ENCODE data around the gene DLG1. TPM values are rescaled to one million over a fixed set of nuclear protein-coding genes. Genes with fewer than 3 reads are reported as not detected.

DLG1 gene
- polyA plus RNA-seq, 3 donors = 76.8 to 88.8 (median 86.3) TPM

- no peak for DNase-seq
These were observed 23.7 kb upstream of the DLG1 start for GRCh38 chr3:197322149-197322548.

GRCh38 chr3:197320582-197320981, 22.2 kb upstream of the DLG1 start:
- DNase-seq = no peak

GRCh38 chr3:197317250-197317963, 19.0 kb upstream of the DLG1 start:
- DNase-seq = no peak

DNA sequence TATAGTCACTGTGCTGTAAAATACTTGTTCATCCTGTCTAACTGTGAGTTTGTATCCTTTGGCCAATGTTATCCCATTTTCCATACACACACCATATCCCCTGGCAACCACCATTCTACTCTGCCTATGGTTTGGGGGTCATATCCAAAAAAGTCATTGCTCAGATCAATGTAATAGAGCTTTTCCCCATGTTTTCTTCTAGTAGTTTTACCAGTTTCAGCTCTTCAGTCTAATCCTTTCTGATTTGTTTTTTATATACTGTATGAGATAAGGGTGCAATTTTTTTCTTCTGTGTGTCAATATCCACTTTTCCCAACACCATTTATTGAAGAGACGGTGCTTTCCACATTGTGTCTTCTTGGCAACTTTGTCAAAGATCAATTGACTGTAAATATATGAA, 14.0 kb upstream of the DLG1 start:
- no peak for DNase-seq

- DNase-seq = no peak
These were observed 13.2 kb upstream of the DLG1 start for GRCh38 chr3:197311591-197311990.

DNA sequence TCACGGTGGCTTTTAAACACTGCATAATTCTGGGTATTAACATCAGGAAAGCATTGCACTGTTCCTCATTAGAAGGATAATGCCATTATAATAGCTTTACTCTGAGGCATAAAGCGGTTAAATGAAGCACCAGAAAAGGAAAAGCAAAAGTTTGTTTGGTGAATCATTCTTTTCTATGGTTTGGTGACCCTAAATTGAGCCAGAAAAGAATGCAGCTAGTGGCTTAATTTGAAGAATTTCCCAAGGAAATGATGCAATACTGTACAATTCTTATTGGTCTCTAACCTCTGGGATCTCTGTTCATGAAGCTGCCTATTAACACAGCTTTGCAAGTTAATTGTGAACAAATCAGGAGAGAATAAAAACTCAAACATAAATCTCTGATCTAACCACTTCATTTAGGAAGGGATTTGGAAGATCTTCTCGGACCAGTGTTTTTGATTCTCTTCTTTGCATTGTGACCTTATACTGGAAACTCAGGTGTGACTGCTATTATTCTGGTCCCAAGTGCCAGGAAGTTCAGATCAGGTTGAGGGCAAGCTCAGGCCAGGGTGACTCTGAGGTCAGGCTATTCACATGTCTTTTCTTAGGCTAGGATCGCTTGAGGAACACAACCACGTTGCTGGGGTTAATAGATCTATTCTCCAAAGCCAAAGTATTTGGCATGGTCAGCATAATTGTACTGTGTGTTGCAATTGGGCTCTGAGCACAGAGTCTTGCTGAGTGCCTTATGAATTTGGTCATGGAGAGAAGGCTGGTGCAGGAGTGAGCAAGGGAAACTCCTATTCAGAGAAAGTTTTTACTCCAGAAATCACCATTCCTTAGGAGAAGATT, 11.3 kb upstream of the DLG1 start:
- no peak for DNase-seq

- DNase-seq = no peak
These were observed 10.2 kb upstream of the DLG1 start for GRCh38 chr3:197308591-197308990.

DNA sequence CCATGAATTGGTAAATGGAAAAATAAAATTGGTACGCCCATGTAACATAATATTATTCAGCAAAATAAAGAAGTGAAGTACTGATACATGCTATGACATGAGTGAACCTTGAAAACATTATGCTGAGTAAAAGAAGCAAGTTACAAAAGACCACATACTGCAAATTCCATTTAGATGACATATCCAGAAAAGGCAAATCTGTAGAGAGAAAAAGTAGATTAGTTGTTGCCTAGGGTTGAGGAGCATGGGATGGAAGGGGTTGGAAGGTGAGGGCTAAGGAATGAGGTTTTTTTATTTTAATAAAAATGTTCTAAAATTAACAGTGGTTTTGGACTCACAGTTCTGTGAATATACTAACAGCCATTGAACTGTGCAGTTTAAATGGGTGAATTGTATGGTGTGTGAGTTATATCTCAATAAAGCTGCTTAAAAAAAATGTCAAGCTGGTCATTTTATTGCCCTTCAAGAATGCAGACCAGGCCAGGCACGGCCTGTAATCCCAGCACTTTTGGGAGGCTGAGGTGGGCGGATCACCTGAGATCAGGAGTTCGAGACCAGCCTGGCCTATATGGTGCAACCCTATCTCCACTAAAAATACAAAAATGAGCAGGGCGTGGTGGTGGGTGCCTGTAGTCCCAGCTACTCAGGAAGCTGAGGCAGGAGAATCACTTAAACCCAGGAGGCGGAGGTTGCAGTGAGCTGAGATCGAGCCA, 8.1 kb upstream of the DLG1 start:
- DNase-seq = no peak

GRCh38 chr3:197305854-197306253, 7.4 kb upstream of the DLG1 start:
- no peak for DNase-seq

DNA sequence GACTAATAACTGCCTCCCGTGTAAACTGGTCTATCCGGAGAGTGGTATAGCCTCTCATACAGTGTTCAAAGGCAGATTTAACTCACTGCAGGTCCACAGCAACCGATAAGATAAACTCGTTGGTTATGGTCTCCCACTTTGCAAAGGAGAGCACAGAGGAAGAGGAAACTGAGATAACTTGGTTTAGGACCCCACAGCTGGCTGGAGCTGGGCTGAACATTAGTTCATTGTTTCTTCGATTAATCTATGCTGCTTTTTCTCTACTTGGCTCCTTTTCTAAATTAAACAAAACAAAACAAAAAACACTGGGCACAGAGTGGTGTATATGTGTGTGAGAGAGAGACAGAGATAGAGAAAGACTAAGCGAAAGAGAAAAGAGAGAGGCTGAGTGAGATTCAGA, 5.0 kb upstream of the DLG1 start:
- no peak for DNase-seq

GRCh38 chr3:197302696-197303341, 4.4 kb upstream of the DLG1 start:
- DNase-seq = no peak

GRCh38 chr3:197302033-197302432, 3.6 kb upstream of the DLG1 start:
- DNase-seq = no peak

DNA sequence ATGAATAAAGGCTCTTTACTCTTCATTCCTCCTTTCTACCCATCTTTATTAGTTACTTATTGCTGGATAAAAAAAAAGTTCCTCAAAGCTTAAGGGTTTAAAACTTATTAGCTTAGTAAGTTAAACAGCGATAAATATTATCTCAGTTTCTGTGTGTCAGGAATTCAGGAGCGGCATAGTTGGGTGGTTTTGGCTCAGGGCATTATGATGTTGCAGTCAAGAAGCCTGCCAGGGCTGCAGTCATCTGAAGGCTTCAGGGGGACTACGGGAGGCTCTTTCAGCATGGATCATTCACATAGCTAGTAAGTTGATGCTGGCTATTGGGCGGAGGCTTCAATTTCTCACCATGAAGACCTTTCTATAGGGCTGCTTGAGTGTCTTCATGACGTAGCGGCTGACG, 1.9 kb upstream of the DLG1 start:
- no peak for DNase-seq

- peak; percentile 43 for DNase-seq
These were observed 788 bp upstream of the DLG1 start for GRCh38 chr3:197298945-197299854.

DNA sequence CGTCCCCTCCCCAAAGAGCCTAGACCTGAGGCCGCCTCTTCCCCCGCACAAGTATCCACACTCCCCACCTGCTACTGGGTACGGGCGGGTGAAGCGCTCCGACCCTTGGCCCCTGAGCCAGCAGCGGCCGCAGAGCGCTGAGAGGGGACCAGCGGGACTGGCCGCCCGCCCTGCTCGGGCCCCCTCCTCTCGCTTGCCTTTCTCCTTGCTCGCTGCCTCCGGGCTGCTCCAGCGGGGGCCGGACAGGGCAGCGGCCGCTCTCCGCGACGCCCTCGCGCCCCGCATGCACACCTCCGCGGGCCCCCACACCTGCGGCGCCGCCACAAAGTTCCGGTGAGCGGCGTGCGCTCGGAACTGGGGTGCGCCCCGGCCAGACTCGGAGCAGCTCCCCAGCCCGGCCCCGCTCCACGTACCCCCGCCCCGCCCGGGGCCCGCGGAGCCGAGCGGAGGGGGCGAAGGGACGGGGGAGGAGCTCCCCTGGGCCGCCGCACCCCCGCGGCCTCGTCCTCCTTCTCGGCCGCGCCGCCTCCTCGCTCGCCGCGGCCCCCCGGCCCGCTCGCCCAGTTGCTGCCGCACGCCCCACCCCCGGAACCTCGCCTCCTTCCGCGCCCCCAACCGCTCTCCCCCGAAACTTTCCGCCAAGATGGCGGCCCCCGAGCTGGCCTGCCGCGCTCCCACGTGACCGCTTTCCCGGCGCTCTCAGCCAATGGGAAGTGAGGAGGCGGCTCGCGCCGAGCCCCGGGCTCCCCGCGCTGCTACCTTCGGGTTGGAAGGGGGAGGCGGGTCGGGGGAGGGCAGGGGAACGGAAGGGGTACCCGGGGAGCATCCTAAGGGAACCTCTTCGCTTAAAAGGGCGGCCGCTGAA, 704 bp downstream of the DLG1 start:
- peak; percentile 90 for DNase-seq

- no peak for DNase-seq
These were observed 1.4 kb downstream of the DLG1 start for GRCh38 chr3:197297002-197297401.

DNA sequence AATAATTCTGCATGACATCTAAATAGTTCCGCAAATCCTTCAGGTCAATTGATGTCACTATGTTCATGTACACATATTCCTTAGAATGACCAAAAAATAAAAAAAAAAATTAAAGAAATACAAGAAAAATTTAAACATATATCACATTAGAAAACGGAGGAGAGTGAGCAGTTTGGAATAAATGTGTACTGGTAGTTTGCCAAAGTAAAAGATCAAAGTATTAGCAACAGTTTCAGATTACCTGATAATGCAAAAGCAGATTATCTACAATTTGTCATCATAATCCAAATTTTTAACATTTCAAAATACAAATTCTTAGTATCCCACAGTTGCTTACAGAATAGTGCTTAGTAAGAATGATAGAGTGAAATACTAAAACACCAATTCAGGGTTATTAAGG, 1.9 kb downstream of the DLG1 start:
- DNase-seq = no peak

GRCh38 chr3:197295871-197296270, 2.5 kb downstream of the DLG1 start:
- DNase-seq = no peak

GRCh38 chr3:197293605-197294237, 4.7 kb downstream of the DLG1 start:
- no peak for DNase-seq

- DNase-seq = no peak
These were observed 5.8 kb downstream of the DLG1 start for GRCh38 chr3:197292648-197293047.
